GM21423 (cell line): ENCODE data around the gene SRD5A3.

Experiments used
- ATAC-seq: cut with Tn5 transposase; IDR thresholded peaks from one replicate; pipeline ENCODE4 v1.9.1; 2021; ENCODE audit warnings: mild to moderate bottlenecking, moderate library complexity; ENCODE audit not compliant: unreplicated experiment

SRD5A3 gene

GRCh38 chr4:55345980-55346850 lies at the start of gene SRD5A3:
Gene SRD5A3 (plus strand): TSS chr4:55346242. CDS start chr4:55346337, 95 bp downstream.
- ATAC-seq = peak; percentile 94

GRCh38 chr4:55297346-55297745 lies 48.7 kb upstream of the SRD5A3 start:
- ATAC-seq = no peak

GRCh38 chr4:55303760-55304165 lies 42.3 kb upstream of the SRD5A3 start:
- no peak for ATAC-seq

GRCh38 chr4:55304303-55304702 lies 41.7 kb upstream of the SRD5A3 start:
- ATAC-seq = no peak

GRCh38 chr4:55308071-55308470 lies 38.0 kb upstream of the SRD5A3 start:
- no peak for ATAC-seq

GRCh38 chr4:55311792-55312488 lies 34.1 kb upstream of the SRD5A3 start:
- ATAC-seq = no peak

- ATAC-seq = no peak
Measured at GRCh38 chr4:55312489-55313101, 33.4 kb upstream of the SRD5A3 start.

GRCh38 chr4:55314141-55314820 lies 31.8 kb upstream of the SRD5A3 start:
- no peak for ATAC-seq

GRCh38 chr4:55318175-55319129 lies 27.6 kb upstream of the SRD5A3 start:
- ATAC-seq = no peak

- ATAC-seq = peak; percentile 49
Measured at GRCh38 chr4:55321707-55322264, 24.3 kb upstream of the SRD5A3 start.

GRCh38 chr4:55323375-55323774 lies 22.7 kb upstream of the SRD5A3 start:
- no peak for ATAC-seq

GRCh38 chr4:55326629-55327028 lies 19.4 kb upstream of the SRD5A3 start:
- no peak for ATAC-seq

- no peak for ATAC-seq
Measured at GRCh38 chr4:55329012-55329411, 17.0 kb upstream of the SRD5A3 start.

GRCh38 chr4:55330241-55330640 lies 15.8 kb upstream of the SRD5A3 start:
- no peak for ATAC-seq

- ATAC-seq = no peak
Measured at GRCh38 chr4:55336138-55337034, 9.7 kb upstream of the SRD5A3 start.

GRCh38 chr4:55337944-55338343 lies 8.1 kb upstream of the SRD5A3 start:
- ATAC-seq = no peak

- ATAC-seq = no peak
Measured at GRCh38 chr4:55338486-55338885, 7.6 kb upstream of the SRD5A3 start.

- no peak for ATAC-seq
Measured at GRCh38 chr4:55340266-55340665, 5.8 kb upstream of the SRD5A3 start.

- ATAC-seq = no peak
Measured at GRCh38 chr4:55343887-55344286, 2.2 kb upstream of the SRD5A3 start.
